ENCODE measurements around the gene MRI1.

DNA sequence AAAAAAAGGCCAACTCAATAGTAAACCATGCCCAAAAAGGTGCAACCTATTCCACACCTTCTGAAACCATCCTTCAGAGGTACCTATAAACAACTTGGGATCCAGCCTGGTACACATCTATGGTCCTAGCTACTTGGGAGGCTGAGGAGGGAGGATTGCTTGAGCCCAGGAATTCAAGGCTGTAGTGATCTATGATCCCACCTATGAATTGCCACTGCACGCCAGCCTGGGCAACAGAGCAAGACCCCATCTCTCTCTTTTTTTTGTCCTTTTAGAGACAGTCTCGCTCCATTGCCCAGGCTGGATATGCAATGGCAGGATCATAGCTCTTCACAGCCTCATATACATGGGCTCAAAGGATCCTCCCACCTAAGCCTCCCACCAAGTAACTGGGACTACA is 57.0 kb downstream of the MRI1 start:
- TF ChIP-seq, protein P1, sequence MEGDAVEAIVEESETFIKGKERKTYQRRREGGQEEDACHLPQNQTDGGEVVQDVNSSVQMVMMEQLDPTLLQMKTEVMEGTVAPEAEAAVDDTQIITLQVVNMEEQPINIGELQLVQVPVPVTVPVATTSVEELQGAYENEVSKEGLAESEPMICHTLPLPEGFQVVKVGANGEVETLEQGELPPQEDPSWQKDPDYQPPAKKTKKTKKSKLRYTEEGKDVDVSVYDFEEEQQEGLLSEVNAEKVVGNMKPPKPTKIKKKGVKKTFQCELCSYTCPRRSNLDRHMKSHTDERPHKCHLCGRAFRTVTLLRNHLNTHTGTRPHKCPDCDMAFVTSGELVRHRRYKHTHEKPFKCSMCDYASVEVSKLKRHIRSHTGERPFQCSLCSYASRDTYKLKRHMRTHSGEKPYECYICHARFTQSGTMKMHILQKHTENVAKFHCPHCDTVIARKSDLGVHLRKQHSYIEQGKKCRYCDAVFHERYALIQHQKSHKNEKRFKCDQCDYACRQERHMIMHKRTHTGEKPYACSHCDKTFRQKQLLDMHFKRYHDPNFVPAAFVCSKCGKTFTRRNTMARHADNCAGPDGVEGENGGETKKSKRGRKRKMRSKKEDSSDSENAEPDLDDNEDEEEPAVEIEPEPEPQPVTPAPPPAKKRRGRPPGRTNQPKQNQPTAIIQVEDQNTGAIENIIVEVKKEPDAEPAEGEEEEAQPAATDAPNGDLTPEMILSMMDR (IDR thresholded peaks at IDR 0.05) = no peak
- no peak for TF ChIP-seq ZFX (IDR thresholded peaks at IDR 0.05; ENCODE audit: borderline replicate concordance)

Measured in 22Rv1 (cell line).